Activated CD4-positive, CD25-positive, alpha-beta regulatory T cell treated with anti-CD3 and anti-CD28 coated beads, Interleukin-2, amount 50 U/mL, for 24 hours (primary cell): ENCODE data around the gene CCDC88B.

ENCODE experiments used
- ATAC-seq, 2 donors: fragments of 150-1000 bp; cut with Tn5 transposase; one replicate each; pipeline ENCODE4 v1.10.0; 2021; ENCODE audit warnings: mild to moderate bottlenecking in 1 of 2, moderate library complexity in 1 of 2

The CCDC88B gene

DNA sequence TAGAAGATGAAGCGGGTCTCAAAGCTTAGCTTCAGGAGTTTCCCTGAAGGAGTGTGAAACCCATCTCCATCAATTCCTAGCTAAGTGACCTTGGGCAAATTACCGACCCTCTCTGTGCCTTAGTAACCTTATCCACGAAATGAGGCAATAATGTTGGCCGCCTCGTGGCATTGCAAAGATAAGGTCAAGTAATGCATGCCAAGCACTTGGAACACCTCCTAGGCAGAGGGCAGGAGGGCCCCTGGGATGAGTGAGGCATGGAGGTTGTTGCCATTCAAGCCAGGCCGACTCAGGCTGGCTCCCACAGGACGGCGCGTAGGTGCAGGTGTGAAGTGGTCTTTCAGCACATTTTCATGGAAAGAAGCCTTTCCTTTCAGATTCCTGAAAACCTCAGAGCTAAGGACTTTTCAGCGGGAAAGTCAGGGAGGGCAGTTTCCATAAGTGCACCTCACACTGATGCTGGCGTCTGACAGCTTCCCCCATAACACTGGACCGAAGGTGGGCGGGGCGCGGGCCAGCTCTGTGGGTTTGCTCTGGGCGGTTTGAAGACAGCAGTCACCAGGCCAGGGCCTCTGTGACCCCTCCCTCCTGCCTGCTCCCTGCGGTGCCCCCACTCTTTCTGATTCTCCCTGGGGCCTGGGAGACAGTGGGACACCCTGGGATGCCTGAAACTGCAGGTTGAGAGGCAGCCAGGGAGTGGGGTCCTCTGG lies 44.2 kb downstream of the CCDC88B start:
- ATAC-seq: no peak

DNA sequence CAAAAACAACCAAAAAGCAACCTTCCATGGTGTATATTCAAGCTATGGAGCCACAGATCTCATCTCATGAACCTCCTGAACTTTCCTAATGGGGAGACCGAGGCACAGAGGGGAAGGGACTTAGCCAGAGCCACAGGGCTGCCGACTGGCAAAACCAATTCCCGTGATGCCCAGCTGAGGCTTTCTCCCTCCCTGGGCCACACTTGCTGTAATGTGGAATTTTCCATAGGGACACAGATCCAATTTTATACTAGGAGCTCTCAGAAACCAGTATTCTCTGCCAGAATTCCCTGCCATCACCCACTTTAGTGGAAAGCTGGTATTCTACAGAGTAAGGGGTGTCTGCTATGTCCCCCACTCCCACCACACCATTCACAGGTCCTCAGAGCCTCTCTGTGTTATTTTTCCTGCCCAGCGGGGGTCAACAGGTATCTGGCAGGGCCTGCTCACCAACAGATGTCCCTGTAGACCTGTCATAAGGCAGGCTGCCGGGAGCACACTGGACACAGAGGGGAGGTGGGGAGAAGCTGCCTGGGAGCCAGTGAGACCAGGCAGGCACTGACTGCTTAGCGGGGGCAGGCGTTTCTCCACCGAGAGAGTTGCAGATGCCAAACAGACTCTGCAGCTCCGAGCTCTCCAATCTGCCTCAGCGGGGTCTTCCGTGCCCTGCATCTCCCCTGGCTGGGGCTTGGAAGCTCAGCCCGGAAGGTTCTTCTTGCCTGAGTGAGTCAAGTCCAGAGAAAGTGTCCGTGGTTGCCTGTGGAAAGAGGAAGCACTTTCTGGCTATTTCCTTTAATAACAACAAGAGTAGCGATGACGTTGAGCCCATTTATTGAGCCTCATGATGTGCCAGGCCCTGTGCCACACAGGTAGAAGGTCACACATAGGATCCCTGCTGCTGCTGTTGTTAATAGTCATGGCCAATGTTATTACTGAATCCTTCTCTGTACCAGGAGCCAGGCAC lies 45.3 kb downstream of the CCDC88B start:
- no peak for ATAC-seq

DNA sequence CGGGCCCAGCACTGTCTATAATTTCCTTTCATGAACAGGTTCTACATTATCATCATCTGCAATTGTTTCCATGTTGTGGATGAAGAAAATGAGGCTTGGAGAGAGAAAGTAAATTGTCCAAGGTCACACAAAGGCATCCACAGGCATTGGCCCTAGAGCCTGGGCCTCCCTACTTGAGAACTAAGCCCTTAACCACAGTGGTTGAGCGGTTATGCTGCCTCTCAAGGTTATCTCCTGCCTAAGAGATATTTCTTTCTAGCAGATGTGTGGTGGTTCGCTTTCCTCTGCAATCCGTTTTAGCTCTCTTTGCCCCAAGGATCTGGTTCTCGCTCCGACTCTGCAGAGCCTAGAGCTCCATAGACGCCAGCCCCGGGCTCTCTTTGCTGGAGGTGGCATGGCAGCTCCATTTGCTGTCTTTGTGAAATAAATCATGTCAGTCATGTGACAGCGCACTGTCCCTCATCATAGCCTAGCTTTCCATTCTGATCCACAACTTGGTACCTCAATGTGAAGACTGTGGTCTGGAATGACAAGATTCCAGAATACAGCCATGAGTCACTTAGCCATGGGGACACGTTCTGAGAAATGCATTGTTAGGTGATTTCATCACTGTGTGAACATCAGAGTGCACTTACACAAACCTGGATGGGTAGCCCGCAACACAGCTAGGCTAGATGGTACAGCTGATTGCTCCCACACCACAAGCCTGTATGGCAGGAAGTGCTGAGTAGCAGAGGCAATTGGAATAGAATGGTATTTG lies 46.1 kb downstream of the CCDC88B start:
- no peak for ATAC-seq

DNA sequence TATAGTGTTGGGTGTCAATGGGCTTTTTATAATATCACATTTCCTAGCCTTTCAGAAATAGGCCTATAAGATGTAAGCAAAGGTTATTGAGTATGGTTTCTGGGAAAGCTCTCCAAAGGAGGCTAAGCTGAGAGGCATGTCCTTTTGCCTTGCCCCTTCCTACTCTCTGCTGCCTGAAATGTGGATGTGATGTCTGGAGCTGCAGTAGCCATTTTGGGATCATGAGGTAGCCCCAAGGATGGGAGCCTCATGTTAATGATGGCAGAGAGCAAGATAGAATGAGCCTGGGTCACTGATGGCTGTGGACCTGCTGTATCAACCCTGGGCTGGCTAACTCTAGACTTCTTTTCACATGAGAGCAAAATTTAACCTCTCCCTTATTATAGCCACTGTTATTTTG lies 47.9 kb downstream of the CCDC88B start:
- ATAC-seq: no peak

DNA sequence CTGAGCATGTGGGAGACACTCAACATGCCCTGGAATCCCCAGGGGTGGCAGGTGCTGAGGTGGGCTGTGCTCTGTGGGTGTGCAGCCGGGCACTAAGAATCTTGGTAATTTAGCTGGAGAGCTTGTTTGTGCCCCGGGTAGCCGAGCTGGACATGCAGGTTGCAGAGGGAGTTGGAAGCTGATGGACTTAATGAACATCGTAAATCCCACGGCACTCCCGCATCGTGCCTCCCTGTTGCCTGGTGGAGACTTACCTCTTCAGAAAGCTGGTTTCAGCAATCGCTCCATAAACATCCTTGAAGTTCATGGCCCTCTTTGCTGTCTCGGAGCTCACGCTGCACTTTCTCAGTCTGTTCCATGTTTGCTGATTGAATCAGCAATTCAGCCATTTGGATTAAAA lies 48.9 kb downstream of the CCDC88B start:
- no peak for ATAC-seq

DNA sequence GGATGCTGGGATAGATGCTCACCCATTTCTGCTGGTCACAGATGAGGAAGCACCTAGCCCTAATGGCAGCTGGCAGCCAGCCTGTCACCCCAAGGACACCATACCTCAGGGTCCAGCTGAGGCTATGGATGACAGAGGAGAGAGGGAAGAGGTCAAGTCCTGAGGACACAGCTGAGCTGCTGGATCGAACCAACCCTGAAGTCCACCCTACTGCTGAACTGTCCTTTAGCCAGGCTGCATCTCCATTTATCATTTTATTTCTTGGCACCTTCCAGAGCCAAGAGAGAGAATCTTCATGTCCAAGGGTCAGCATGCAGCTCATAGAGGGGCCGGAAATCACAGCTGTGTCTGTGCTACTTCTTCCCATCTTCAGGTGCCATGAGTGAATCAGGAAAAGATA lies 49.8 kb downstream of the CCDC88B start:
- no peak for ATAC-seq

DNA sequence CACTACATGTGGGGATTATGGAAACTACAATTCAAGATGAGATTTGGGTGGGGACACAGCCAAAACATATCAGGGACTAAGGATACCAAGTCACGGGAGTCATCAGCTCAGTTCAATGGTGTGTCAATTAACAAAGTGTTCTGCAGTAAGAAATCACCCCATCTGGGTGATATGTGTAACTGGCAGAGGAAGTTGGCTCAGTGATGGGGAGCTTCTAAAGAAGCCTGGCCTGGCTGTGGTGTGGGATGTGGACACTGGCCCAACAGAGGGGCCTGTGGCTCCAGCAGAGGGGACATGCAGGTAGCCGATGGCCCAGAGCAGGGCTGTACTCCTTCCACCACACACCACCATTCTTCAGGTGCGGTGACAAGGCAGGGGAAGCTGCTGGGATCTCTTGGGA lies 50.6 kb downstream of the CCDC88B start:
- no peak for ATAC-seq

DNA sequence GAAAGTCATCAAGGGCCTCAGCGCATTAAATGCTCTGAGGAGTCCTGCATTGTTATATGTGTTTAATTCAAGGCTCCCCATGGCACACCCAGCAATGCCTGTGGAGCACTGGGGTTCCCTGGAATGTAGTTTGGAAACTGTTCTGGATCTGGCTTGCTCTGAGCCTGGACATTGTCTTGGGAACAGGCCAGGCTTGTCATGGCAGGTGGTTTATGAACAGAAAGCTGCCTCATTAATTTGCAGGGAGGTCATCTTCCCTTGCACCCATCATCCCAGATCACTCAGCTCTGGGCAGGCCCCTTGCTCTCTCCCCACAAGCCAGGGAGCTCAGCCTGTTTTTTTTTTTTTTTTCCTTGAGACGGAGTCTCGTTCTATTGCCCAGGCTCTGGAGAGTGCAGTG lies 51.8 kb downstream of the CCDC88B start:
- ATAC-seq: no peak

DNA sequence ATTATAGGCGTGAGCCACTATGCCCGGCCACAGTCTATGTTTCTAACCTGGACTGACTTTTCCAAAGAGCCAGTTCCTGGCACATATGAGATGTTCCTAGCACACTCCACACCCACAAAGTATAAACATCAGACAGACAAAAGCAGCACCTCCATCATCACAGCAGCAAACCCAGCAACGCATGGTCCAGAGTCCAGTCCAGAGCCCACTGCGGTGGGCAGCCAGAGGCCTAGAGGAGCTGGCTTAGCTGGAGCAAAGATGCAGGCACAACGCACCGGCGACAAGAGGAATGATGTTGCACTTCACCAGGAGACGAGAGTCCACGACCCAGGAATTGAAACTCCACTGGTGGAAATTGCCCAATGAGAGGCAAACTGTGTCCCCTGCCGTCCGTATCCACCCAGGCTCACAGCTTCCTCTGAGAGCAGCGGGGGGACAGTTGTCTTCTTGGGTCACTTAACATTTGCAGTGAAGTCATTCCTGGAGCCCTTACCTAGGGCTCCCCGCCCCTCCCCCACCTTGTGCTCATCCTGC lies 55.6 kb downstream of the CCDC88B start:
- ATAC-seq: no peak

DNA sequence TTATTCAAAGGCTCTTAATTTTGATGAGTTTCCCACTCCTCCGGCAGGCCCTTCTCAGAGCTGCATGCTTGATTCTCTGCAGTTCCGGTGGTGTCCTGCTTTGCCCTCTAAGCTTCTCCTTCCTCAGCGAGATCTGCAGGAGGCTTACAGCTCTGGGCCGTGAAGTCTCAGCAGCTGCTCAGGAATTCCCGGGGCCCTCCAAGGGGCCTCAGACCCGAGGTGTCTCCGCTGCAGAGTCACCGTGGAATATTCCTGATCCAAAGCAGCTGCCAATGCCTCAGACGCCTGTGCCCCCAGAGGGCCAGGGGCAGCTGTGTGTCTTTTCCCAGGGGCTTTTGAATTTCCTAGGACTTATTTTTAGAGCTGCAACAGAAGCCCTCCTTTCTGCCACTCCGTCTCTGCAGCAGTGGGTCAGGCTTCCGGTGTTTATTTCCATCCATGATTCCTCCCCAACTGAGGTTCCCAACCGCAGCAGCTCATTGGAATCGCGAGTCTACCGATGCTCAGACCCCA lies 56.1 kb downstream of the CCDC88B start:
- ATAC-seq: no peak

DNA sequence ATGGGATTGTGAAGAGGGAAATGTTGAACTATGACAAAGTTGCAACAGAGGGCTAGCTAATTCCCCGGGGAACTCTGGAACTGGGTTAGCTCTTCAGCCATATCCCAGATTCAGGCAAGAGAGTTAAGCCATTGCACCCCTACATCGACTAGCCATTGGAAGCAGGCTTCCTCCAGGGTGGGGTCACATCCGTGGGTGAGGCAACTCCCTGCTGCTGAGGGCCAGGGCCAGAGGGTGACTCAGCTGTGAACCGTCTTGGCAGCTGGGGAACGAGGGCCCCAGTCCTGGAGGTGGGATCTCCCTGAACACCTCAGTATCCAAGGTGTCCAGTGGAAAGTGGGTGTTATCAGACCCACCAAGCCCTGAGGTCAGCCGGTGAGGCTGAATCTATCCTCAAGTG lies 60.1 kb downstream of the CCDC88B start:
- ATAC-seq: no peak

DNA sequence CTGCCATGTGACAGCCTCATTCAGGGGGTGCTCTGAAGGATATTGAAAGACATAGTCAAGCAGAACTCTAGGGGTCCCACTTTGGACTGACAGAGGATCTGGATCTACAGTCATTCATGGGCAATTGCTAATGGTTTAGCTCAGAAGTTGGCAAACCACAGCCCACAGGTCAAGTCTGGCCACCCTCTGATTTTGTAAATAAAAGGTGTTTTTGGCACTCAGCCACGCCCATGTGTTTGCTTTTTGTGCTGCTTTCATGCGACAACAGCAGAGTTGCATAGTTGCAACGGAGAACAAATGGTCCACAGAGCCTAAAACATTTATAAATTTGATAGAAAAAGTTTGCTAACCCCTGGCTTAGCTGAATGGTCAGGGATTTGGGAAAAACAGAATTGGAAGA lies 60.7 kb downstream of the CCDC88B start:
- no peak for ATAC-seq

DNA sequence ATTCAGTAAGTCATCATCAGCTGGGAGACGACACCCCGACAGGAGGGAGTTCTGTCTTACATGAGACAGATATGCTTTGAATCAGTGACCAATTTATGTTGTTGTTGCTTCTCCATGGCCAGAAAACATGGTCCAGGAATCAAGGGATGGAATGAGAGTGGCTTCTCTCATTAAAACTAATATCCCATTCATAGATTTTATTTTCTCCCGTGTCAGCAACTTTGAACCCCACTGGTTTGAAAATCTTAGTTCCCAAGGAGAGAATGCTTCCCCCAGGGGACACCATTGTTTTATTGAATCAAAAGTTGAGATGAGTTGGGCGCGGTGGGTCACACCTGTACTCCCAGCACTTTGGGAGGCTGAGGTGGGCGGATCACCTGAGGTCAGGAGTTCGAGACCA lies 61.8 kb downstream of the CCDC88B start:
- ATAC-seq: no peak

DNA sequence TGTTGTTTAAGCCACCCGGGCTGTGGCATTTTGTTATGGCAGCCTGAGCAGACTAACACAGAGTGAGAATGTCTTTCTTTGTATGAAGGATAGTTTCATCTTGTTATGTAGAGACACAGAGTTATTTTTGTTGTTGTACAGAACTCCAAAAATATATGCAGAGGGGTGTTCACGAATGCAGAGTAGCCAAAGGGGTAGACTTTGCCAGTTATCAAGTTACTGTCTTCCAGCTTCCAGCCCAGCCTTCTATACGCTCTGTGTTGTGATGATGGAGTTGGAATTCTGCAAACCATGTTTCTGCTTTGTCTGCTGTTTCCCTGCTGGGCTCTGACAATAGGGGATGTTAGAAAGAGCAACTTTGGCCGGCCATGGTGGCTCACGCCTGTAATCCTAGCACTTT lies 63.1 kb downstream of the CCDC88B start:
- ATAC-seq: no peak

DNA sequence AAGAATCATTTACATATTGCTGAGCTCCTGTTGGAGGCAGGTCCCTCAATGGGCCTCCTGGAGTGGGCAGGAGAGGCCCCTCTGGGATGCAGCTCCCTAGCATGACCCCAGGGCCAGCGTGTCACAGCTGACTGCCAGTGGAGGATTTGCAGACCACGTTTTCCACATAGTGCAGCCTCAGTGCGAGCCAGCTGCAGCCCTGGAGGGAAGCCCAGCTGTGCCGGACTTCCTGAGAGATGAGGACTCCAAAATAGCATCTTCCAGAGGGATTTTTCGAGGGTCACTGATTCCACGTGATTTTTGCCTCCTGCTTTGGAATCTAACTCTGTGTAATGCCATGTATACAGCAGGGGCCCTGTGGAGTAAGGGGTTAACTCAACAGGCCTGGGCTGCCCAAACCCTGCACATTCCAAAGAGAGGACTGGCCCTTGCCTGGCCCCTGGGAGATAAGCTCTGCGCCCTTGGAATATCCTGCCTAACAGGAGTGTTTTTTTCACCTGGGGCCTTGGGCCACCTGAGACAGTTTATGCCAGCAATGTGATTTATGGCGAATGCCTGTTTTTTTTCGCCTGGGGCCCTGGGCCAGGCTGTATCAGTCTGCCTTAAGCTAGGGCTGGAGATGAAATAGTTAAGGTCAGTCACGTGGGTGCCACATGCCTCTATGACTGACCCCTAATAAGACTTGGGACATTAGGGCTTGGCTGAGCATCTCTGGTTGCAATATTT lies 66.4 kb downstream of the CCDC88B start:
- no peak for ATAC-seq
